GM19043 (cell line): ENCODE results near the gene CNPY4.

Experiments used
- ATAC-seq: cut with Tn5 transposase; IDR thresholded peaks from one replicate; pipeline ENCODE4 v1.9.1; 2021; ENCODE audit warnings: low read depth; ENCODE audit not compliant: unreplicated experiment

CNPY4 gene

GRCh38 chr7:100090527-100091410 lies 28.7 kb upstream of the CNPY4 start:
- no peak for ATAC-seq

- no peak for ATAC-seq
Observed at GRCh38 chr7:100091411-100092181, 27.8 kb upstream of the CNPY4 start.

GRCh38 chr7:100093054-100093453 lies 26.4 kb upstream of the CNPY4 start:
- ATAC-seq, result no peak

GRCh38 chr7:100093498-100093897 lies 25.9 kb upstream of the CNPY4 start:
- ATAC-seq, result no peak

GRCh38 chr7:100093925-100094486 lies 25.4 kb upstream of the CNPY4 start:
- no peak for ATAC-seq

- ATAC-seq, result no peak
Observed at GRCh38 chr7:100095289-100095688, 24.1 kb upstream of the CNPY4 start.

- no peak for ATAC-seq
Observed at GRCh38 chr7:100095704-100096103, 23.7 kb upstream of the CNPY4 start.

- ATAC-seq, result no peak
Observed at GRCh38 chr7:100098913-100099312, 20.5 kb upstream of the CNPY4 start.

GRCh38 chr7:100099452-100099851 lies 20.0 kb upstream of the CNPY4 start:
- no peak for ATAC-seq

- peak; percentile 63 for ATAC-seq
Observed at GRCh38 chr7:100100420-100101015, 18.9 kb upstream of the CNPY4 start.

- peak; percentile 84 for ATAC-seq
Observed at GRCh38 chr7:100101016-100101862, 18.2 kb upstream of the CNPY4 start, which contains the start of the genes AP4M1 and MCM7. Gene AP4M1, plus strand, starts transcription at chr7:100101643. Its CDS starts 72 bp downstream, at chr7:100101715. Gene MCM7, minus strand, starts transcription at chr7:100101397. Its CDS starts 103 bp downstream, at chr7:100101294.

- ATAC-seq, result no peak
Observed at GRCh38 chr7:100102950-100103840, 16.2 kb upstream of the CNPY4 start.

GRCh38 chr7:100105534-100105933 lies 13.9 kb upstream of the CNPY4 start:
- ATAC-seq, result no peak

- ATAC-seq, result no peak
Observed at GRCh38 chr7:100106633-100107032, 12.8 kb upstream of the CNPY4 start.

- ATAC-seq, result no peak
Observed at GRCh38 chr7:100107125-100107737, 12.2 kb upstream of the CNPY4 start.

GRCh38 chr7:100107890-100108289 lies 11.5 kb upstream of the CNPY4 start:
- ATAC-seq, result no peak

- no peak for ATAC-seq
Observed at GRCh38 chr7:100109521-100110163, 9.8 kb upstream of the CNPY4 start.

GRCh38 chr7:100111156-100111555 lies 8.3 kb upstream of the CNPY4 start:
- ATAC-seq, result no peak
